Endothelial cell of umbilical vein (primary cell): ENCODE data around the gene BCL2. TPM values are rescaled to one million over a fixed set of nuclear protein-coding genes. Genes with fewer than 3 reads are reported as not detected.

Source experiments
- BruUV-seq: library from RNA; stranded (reverse); fragments of 400-500 nt; replicated peaks from 2 replicates; lab custom pipeline; 2021; lab: Mats Ljungman, UMichigan
- CTCF ChIA-PET: fragments of 300-600, 350-600 bp; sonication (Branson Sonifier 250); formaldehyde crosslinking; loops from one replicate; lab custom pipeline; 2021; ENCODE audit warnings: antibody characterized with exemption, inconsistent platforms; lab: Charles Lee
- POLR2A ChIA-PET: fragments of 300-600, 350-600 bp; sonication (Branson Sonifier 250); formaldehyde crosslinking; loops from one replicate; lab custom pipeline; 2021; ENCODE audit warnings: antibody characterized with exemption, inconsistent platforms; lab: Charles Lee
- DNase-seq: peaks from one replicate; pipeline ENCODE4 v3.0.0-alpha.2; 2011; ENCODE audit warnings: low read depth, low spot score
- FAIRE-seq: peaks from 2 replicates; lab custom pipeline; 2011; peaks lifted over from hg19 to GRCh38; lab: Jason Lieb, UNC
- H2AFZ ChIP-seq: 2 replicates; pipeline ENCODE4 v1.6.0; 2012; ENCODE audit warnings: low read depth, low read length, control low read depth, inconsistent platforms
- H3K27ac ChIP-seq: 2 replicates; pipeline ENCODE4 v1.5.1; 2011; ENCODE audit warnings: low read depth, mild to moderate bottlenecking, control low read depth, low read length, moderate library complexity; ENCODE audit not compliant: insufficient read depth
- H3K27me3 ChIP-seq, 2 experiments: 2 replicates each; pipeline versions ENCODE4 v1.6.0 to v1.6.1; 2011; ENCODE audit warnings: low read length in 2 of 2, mixed read lengths in 1 of 2; ENCODE audit not compliant: control insufficient read depth in 2 of 2, insufficient read depth in 2 of 2
- H3K36me3 ChIP-seq, 2 experiments: 2 replicates in 1 of 2; 3 replicates in 1 of 2; pipeline ENCODE4 v1.5.1; 2011; ENCODE audit warnings: low read length in 2 of 2, mild to moderate bottlenecking in 1 of 2, moderate library complexity in 1 of 2; ENCODE audit not compliant: control insufficient read depth in 2 of 2, insufficient read depth in 2 of 2; ENCODE audit errors: extremely low read depth in 1 of 2
- H3K4me1 ChIP-seq: 3 replicates; pipeline ENCODE4 v1.5.1; 2011; ENCODE audit warnings: mild to moderate bottlenecking, low read length; ENCODE audit not compliant: control insufficient read depth, insufficient read depth; ENCODE audit errors: extremely low read depth
- H3K4me2 ChIP-seq: 2 replicates; pipeline ENCODE4 v1.6.1; 2011; ENCODE audit warnings: low read length, control low read depth, mixed read lengths; ENCODE audit not compliant: insufficient read depth
- H3K4me3 ChIP-seq, 3 experiments: fragments of 200-600 bp in 1 of 3; sonication (generic), shearing (Covaris generic) in 1 of 3; replicated peaks in 1 of 3; 2 replicates each; pipeline ENCODE4 v1.5.1; 2011 to 2016; ENCODE audit warnings: control low read depth in 3 of 3, low read length in 3 of 3, mild to moderate bottlenecking in 2 of 3, inconsistent platforms in 1 of 3, low read depth in 1 of 3, moderate library complexity in 1 of 3; ENCODE audit not compliant: insufficient read depth in 1 of 3
- H3K79me2 ChIP-seq: 2 replicates; pipeline ENCODE4 v1.6.0; 2012; ENCODE audit warnings: low read length, inconsistent platforms; ENCODE audit not compliant: control insufficient read depth, insufficient read depth
- H3K9ac ChIP-seq: replicated peaks from 2 replicates; pipeline ENCODE3; 2011; ENCODE audit warnings: low read length, control low read depth; ENCODE audit not compliant: insufficient read depth; ENCODE audit errors: extremely low read depth
- H3K9me1 ChIP-seq: replicated peaks from 3 replicates; pipeline ENCODE4 v1.6.0; 2011; ENCODE audit warnings: mild to moderate bottlenecking, low read length; ENCODE audit not compliant: control insufficient read depth, insufficient read depth; ENCODE audit errors: extremely low read depth
- H3K9me3 ChIP-seq: replicated peaks from 2 replicates; pipeline ENCODE4 v1.5.1; 2012; ENCODE audit warnings: low read length, inconsistent platforms; ENCODE audit not compliant: control insufficient read depth, insufficient read depth
- H4K20me1 ChIP-seq: replicated peaks from 2 replicates; pipeline ENCODE3; 2011; ENCODE audit warnings: mild to moderate bottlenecking, low read length; ENCODE audit not compliant: control insufficient read depth, insufficient read depth; ENCODE audit errors: extremely low read depth
- EZH2 ChIP-seq: IDR thresholded peaks from 2 replicates; pipeline ENCODE4 v1.6.1; 2012; ENCODE audit warnings: borderline replicate concordance, low read depth, mild to moderate bottlenecking, moderate library complexity, low read length, inconsistent platforms; ENCODE audit not compliant: severe bottlenecking
- FOS ChIP-seq: IDR thresholded peaks from 2 replicates; pipeline ENCODE4 v1.6.1; 2011; ENCODE audit warnings: mild to moderate bottlenecking, low read length, moderate library complexity, borderline replicate concordance; ENCODE audit not compliant: insufficient read depth
- GATA2 ChIP-seq: IDR thresholded peaks from 2 replicates; pipeline ENCODE4 v1.7.0; 2011; ENCODE audit warnings: low read depth, mild to moderate bottlenecking, moderate library complexity, mixed read lengths, low read length; ENCODE audit not compliant: insufficient read length, insufficient read depth
- JUN ChIP-seq: IDR thresholded peaks from 2 replicates; pipeline ENCODE4 v1.6.1; 2011; ENCODE audit warnings: borderline replicate concordance, low read depth; ENCODE audit not compliant: insufficient read length, insufficient read depth
- MYC ChIP-seq: IDR thresholded peaks from one replicate; pipeline ENCODE4 v1.6.1; 2011; ENCODE audit warnings: mild to moderate bottlenecking, low read depth, low read length
- POLR2A ChIP-seq: IDR thresholded peaks from 2 replicates; pipeline ENCODE4 v1.6.1; 2012; ENCODE audit warnings: low read depth, mild to moderate bottlenecking, control low read depth, low read length
- POLR2AphosphoS5 ChIP-seq: IDR thresholded peaks from 2 replicates; pipeline ENCODE4 v1.6.1; 2012; ENCODE audit warnings: low read depth, mild to moderate bottlenecking, control low read depth, low read length, moderate library complexity; ENCODE audit not compliant: insufficient read depth
- dilution Hi-C: fragments of 300-500 bp; cut with MboI; formaldehyde crosslinking; loops from one replicate; pipeline ENCODE4 v1.15.0; 2019; ENCODE audit warnings: low sequenced_read_pairs; ENCODE audit not compliant: extremely low pct_ligation_motif_present
- intact Hi-C: fragments of 100-400 bp; cut with micrococcal nuclease; formaldehyde crosslinking; loops from one replicate; pipeline ENCODE4 v1.10.0; 2022
- polyA plus RNA-seq, 4 experiments: library from polyadenylated mRNA; depleted of rRNA in 3 of 4; stranded (reverse) in 3 of 4; unstranded in 1 of 4; fragments of >200 nt; gene quantifications; 2 replicates each; pipeline versions ENCODE4 v1.2.1 to v1.2.3, GENCODE V29; 2011 to 2012; ENCODE audit warnings: missing spikeins in 1 of 4
- small RNA-seq: library from RNA; depleted of rRNA; stranded (forward); fragments of <200 nt; gene quantifications from one replicate; pipeline ENCODE3, GENCODE V24; 2012; ENCODE audit warnings: low replicate concordance, low read depth; ENCODE audit not compliant: insufficient read depth, insufficient read length
- total RNA-seq: library from RNA; stranded (reverse); gene quantifications from 2 replicates; pipeline ENCODE4 v1.2.3, GENCODE V29; 2021
- TF ChIP-seq, protein P1 (sequence below): IDR thresholded peaks from 2 replicates; pipeline ENCODE4 v1.6.1; 2011; ENCODE audit not compliant: insufficient read depth, insufficient read length
- TF ChIP-seq, protein P2 (sequence below), 2 donors: IDR thresholded peaks; 1 replicate in 1 of 2; 2 replicates in 1 of 2; pipeline ENCODE4 v1.5.1; 2011; ENCODE audit warnings: low read length in 2 of 2, mild to moderate bottlenecking in 2 of 2, moderate library complexity in 2 of 2, control low read depth in 1 of 2, inconsistent platforms in 1 of 2, low read depth in 1 of 2; ENCODE audit not compliant: insufficient read depth in 1 of 2; ENCODE audit errors: extremely low read depth in 1 of 2

The BCL2 gene
- total and polyA plus RNA-seq, 2 donors (not counting 3 experiments of a cell fraction or from before 2014, with no cell fraction given): 0.35 to 5.0 TPM

DNA sequence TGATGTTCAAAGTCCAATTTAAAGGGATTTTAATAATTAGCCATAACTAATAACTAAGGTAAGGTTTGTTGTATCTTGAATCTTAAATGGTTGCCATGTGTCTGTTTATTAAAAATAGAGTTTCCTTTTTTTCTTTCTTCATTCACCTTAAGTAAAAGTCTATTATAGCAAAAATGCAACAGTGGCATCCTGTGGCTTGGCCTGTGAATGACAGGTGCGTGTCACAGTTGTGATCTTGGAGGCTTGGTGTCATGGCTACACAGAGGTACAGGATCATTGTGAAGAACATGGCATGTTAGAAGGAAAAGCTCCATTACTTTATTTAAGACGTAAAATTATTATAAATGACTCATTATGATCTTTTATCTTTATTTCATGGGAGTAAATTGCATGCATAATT is 246.1 kb downstream of the BCL2 start:
- Histone ChIP-seq H3K4me3 (no peak overlapping the region), H3K79me2 (no peaks in the 10 kb centered on the region), H3K9me1 (no peaks in the 10 kb centered on the region), H3K9me3 (no peaks in the 10 kb centered on the region), H3K4me2 (no peak overlapping the region), H3K36me3 (no peaks in the 10 kb centered on the region), H2AFZ (no peak overlapping the region), H4K20me1 (no peaks in the 10 kb centered on the region), H3K27ac (no peak overlapping the region), H3K27me3 (peaks cover 3 to 6% of the 10 kb centered on the region in 2 experiments), H3K4me1 (no peaks in the 10 kb centered on the region), H3K9ac (no peak overlapping the region)
- POLR2A ChIA-PET: no interaction called here
- intact Hi-C loops: no loop called here
- TF ChIP-seq MYC (no peak), JUN (no peak), GATA2 (no peak), POLR2AphosphoS5 (no peak), POLR2A (no peak), FOS (no peak), EZH2 (no peak)
- TF ChIP-seq, protein P1, sequence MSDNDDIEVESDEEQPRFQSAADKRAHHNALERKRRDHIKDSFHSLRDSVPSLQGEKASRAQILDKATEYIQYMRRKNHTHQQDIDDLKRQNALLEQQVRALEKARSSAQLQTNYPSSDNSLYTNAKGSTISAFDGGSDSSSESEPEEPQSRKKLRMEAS: no peak
- TF ChIP-seq, protein P2, sequence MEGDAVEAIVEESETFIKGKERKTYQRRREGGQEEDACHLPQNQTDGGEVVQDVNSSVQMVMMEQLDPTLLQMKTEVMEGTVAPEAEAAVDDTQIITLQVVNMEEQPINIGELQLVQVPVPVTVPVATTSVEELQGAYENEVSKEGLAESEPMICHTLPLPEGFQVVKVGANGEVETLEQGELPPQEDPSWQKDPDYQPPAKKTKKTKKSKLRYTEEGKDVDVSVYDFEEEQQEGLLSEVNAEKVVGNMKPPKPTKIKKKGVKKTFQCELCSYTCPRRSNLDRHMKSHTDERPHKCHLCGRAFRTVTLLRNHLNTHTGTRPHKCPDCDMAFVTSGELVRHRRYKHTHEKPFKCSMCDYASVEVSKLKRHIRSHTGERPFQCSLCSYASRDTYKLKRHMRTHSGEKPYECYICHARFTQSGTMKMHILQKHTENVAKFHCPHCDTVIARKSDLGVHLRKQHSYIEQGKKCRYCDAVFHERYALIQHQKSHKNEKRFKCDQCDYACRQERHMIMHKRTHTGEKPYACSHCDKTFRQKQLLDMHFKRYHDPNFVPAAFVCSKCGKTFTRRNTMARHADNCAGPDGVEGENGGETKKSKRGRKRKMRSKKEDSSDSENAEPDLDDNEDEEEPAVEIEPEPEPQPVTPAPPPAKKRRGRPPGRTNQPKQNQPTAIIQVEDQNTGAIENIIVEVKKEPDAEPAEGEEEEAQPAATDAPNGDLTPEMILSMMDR (IDR thresholded peaks at IDR 0.05; ENCODE audit: extremely low read depth in 1 of 2, insufficient read depth in 1 of 2, low read depth in 1 of 2, low read length in 2 of 2): no peak
- CTCF ChIA-PET: no interaction called here
- BruUV-seq: no TSS peak
- FAIRE-seq: no peak
- DNase-seq: no peak
- dilution Hi-C loops: no loop called here

Small RNA genes lying within 50 kb of the gene (small RNA-seq; reads per million reads assigned to genes)
- not detected for gene AC022726.1

Other genes with a start within 250 kb of the BCL2 start
- gene KDSR, start 47.4 kb upstream of the BCL2 start, total RNA-seq: 40.6 and 43.1 TPM in 2 replicates
- 11.1 and 17.1 TPM in 2 replicates for gene KDSR, start 47.4 kb upstream of the BCL2 start, polyA plus RNA-seq
- gene VPS4B, start 102.7 kb upstream of the BCL2 start, total RNA-seq: 50.2 and 54.7 TPM in 2 replicates
- 7.8 and 10.5 TPM in 2 replicates for gene VPS4B, start 102.7 kb upstream of the BCL2 start, polyA plus RNA-seq
- gene SERPINB5, start 157.2 kb upstream of the BCL2 start, total RNA-seq: not detected in 2 replicates
- not detected in 2 replicates for gene SERPINB5, start 157.2 kb upstream of the BCL2 start, polyA plus RNA-seq
- gene SERPINB12, start 222.6 kb upstream of the BCL2 start, total RNA-seq: not detected in 2 replicates
- not detected in 2 replicates for gene SERPINB12, start 222.6 kb upstream of the BCL2 start, polyA plus RNA-seq